Mesothelial cell of epicardium (in vitro differentiated cells): ENCODE results near the gene NAV2. TPM values are rescaled to one million over a fixed set of nuclear protein-coding genes. Genes with fewer than 3 reads are reported as not detected.
A peak's percentile ranks its signal among the peaks of the same experiment; 100 is the strongest.

Source experiments
- DNase-seq, 2 experiments: peaks; one replicate each; pipeline ENCODE4 v3.0.0; 2021; ENCODE audit warnings: low spot score in 2 of 2; ENCODE audit not compliant: unreplicated experiment in 2 of 2
- H3K27ac Mint-ChIP-seq: 2 replicates; pipeline ENCODE4 v1.8.0; 2021; ENCODE audit warnings: mixed read lengths
- H3K27me3 Mint-ChIP-seq: 2 replicates; pipeline ENCODE4 v1.8.0; 2021; ENCODE audit warnings: low read depth, mixed read lengths
- H3K36me3 Mint-ChIP-seq: 2 replicates; pipeline ENCODE4 v1.8.0; 2021; ENCODE audit warnings: mixed read lengths
- H3K4me1 Mint-ChIP-seq: 2 replicates; pipeline ENCODE4 v1.8.0; 2021; ENCODE audit warnings: mixed read lengths
- H3K4me3 Mint-ChIP-seq: 2 replicates; pipeline ENCODE4 v1.8.0; 2021; ENCODE audit warnings: mild to moderate bottlenecking, moderate library complexity, mixed read lengths
- H3K9me3 Mint-ChIP-seq: 2 replicates; pipeline ENCODE4 v1.8.0; 2021; ENCODE audit warnings: mixed read lengths
- total RNA-seq: library from RNA; stranded (reverse); gene quantifications from 3 replicates; pipeline ENCODE4 v1.2.1, GENCODE V29; 2021
- TF ChIP-seq, protein P1 (sequence below): fragments of 200-600 bp; sonication (generic); IDR thresholded peaks from one replicate; pipeline ENCODE4 v1.5.0; 2021; ENCODE audit warnings: antibody characterized with exemption; ENCODE audit not compliant: unreplicated experiment

NAV2 gene
- total RNA-seq, 1 donor from 2014 or later: 69.8 TPM

GRCh38 chr11:19871531-19871930, 158.9 kb downstream of the NAV2 start:
- TF ChIP-seq, protein P1, sequence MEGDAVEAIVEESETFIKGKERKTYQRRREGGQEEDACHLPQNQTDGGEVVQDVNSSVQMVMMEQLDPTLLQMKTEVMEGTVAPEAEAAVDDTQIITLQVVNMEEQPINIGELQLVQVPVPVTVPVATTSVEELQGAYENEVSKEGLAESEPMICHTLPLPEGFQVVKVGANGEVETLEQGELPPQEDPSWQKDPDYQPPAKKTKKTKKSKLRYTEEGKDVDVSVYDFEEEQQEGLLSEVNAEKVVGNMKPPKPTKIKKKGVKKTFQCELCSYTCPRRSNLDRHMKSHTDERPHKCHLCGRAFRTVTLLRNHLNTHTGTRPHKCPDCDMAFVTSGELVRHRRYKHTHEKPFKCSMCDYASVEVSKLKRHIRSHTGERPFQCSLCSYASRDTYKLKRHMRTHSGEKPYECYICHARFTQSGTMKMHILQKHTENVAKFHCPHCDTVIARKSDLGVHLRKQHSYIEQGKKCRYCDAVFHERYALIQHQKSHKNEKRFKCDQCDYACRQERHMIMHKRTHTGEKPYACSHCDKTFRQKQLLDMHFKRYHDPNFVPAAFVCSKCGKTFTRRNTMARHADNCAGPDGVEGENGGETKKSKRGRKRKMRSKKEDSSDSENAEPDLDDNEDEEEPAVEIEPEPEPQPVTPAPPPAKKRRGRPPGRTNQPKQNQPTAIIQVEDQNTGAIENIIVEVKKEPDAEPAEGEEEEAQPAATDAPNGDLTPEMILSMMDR: no peak
- DNase-seq: no peak
- Mint-ChIP-seq H3K36me3 (no peaks in the 10 kb centered on the region), H3K4me3 (no peak overlapping the region), H3K4me1 (peaks cover 13% of the 10 kb centered on the region), H3K9me3 (no peaks in the 10 kb centered on the region), H3K27me3 (no peaks in the 10 kb centered on the region), H3K27ac (peak overlapping the region; percentile 21)

GRCh38 chr11:19872512-19873145, 160.0 kb downstream of the NAV2 start:
- Mint-ChIP-seq H3K36me3 (no peaks in the 10 kb centered on the region), H3K4me3 (no peak overlapping the region), H3K4me1 (peaks cover 13% of the 10 kb centered on the region), H3K9me3 (no peaks in the 10 kb centered on the region), H3K27me3 (no peaks in the 10 kb centered on the region), H3K27ac (no peak overlapping the region)
- no peak for DNase-seq
- TF ChIP-seq, protein P1: no peak

DNA sequence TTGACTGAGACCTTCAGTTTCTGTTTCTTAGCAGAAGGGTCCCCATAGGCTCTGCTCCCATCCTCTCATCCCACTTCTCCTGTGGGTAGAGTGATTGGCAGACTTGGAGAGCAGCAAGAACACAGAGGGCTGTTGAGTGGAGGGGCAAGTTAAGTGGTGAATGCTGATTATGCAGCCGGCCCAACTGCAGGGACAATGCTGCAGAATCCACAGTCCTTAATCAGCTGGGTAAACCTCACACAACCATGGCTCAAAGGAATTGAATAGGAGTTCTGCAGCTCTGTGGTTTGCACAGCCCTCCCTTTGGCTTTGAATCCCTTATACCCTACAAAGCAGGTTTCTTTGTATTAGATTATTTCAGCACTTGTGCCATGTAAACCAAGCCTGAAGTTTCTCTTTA, 161.1 kb downstream of the NAV2 start:
- no peaks in the 10 kb centered on the region for H3K27me3 Mint-ChIP-seq
- H3K36me3 Mint-ChIP-seq: no peaks in the 10 kb centered on the region
- no peak for DNase-seq
- TF ChIP-seq, protein P1: no peak
- H3K4me1 Mint-ChIP-seq: peaks cover 13% of the 10 kb centered on the region
- H3K9me3 Mint-ChIP-seq: no peaks in the 10 kb centered on the region
- H3K27ac Mint-ChIP-seq: no peak overlapping the region
- no peak overlapping the region for H3K4me3 Mint-ChIP-seq

DNA sequence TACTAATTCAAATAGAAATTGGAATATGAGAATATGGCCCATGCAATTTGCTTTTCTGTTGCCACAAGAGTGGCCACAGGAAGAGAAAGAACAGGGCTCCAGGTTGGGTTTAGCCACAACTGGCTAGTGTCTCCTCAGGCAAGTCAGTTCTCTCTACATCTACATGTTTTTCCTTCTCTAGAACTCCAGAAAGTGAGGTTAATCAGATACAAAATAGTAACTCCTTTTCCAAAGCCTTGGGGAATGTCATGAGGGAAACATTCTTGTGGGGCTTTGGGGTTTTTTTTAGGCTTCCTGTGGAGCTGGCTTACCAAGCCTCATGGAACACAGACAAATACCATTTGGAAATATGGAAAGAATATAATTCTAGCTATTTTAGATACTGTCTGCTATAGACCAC, 161.6 kb downstream of the NAV2 start:
- no peak overlapping the region for H3K4me3 Mint-ChIP-seq
- H3K27me3 Mint-ChIP-seq: no peaks in the 10 kb centered on the region
- no peak overlapping the region for H3K27ac Mint-ChIP-seq
- no peaks in the 10 kb centered on the region for H3K36me3 Mint-ChIP-seq
- TF ChIP-seq, protein P1: no peak
- no peaks in the 10 kb centered on the region for H3K9me3 Mint-ChIP-seq
- no peak for DNase-seq
- peaks cover 13% of the 10 kb centered on the region for H3K4me1 Mint-ChIP-seq

DNA sequence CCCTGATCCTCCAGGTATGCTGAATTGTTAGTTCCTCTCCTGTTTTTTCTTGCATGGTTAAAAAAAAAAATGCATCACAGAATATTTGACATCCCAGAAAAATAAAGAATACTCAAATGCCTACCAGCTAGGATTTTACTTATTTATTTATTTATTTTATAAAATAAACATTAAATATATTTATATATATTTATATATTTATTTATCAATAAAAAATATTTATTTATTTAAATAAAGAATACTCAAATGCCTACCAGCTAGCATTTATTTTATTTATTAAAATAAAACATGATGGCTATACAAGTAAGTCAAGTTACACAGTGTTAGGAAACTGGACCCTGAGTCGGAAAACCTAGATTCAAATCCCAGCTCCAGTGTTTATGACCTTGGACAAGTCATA, 164.1 kb downstream of the NAV2 start:
- no peak for DNase-seq
- Mint-ChIP-seq H3K27ac (no peak overlapping the region), H3K27me3 (no peaks in the 10 kb centered on the region), H3K4me1 (peaks cover 10% of the 10 kb centered on the region), H3K36me3 (no peaks in the 10 kb centered on the region), H3K4me3 (no peak overlapping the region), H3K9me3 (no peaks in the 10 kb centered on the region)
- TF ChIP-seq, protein P1: no peak

DNA sequence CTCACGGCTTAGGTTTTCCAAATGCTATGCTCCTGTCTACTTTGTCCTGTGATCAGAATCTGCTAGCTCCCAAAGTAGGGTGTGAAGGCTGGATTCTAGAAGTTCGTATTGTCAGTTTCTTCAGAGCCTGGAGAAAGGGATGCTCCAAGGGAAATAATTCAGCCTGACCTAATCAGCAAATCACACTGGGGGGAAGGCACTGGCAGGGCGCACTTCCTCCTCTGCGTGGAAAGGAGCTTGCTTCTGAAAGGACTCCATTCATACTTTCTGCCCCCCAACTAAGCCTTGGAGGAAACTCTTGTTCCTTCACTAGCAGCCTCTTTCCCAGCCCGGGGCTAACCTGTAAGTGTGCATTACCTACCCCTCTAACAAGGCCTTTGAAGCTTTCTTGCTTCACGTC, 165.9 kb downstream of the NAV2 start:
- Mint-ChIP-seq H3K9me3 (no peaks in the 10 kb centered on the region), H3K27ac (no peak overlapping the region), H3K4me3 (no peak overlapping the region), H3K36me3 (no peaks in the 10 kb centered on the region), H3K4me1 (no peaks in the 10 kb centered on the region), H3K27me3 (no peaks in the 10 kb centered on the region)
- DNase-seq: no peak
- TF ChIP-seq, protein P1: no peak
